Measurements from ENCODE around the gene TM7SF3. TPM values are rescaled to one million over a fixed set of nuclear protein-coding genes. Genes with fewer than 3 reads are reported as not detected.

TM7SF3 gene, protein sequence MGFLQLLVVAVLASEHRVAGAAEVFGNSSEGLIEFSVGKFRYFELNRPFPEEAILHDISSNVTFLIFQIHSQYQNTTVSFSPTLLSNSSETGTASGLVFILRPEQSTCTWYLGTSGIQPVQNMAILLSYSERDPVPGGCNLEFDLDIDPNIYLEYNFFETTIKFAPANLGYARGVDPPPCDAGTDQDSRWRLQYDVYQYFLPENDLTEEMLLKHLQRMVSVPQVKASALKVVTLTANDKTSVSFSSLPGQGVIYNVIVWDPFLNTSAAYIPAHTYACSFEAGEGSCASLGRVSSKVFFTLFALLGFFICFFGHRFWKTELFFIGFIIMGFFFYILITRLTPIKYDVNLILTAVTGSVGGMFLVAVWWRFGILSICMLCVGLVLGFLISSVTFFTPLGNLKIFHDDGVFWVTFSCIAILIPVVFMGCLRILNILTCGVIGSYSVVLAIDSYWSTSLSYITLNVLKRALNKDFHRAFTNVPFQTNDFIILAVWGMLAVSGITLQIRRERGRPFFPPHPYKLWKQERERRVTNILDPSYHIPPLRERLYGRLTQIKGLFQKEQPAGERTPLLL
- total RNA-seq (10 to 100 TPM; 49.7 to 56.1 TPM), polyA plus RNA-seq (100 to 1,000 TPM in 1 of 2 donors, 10 to 100 TPM in 1; 69.6 to 245 TPM)
- long read RNA-seq, donor 1, transcript TM7SF3-201 (12 exons, 2,709 nt), result major isoform, 15 of 43 reads
- long read RNA-seq, donor 1, partial matches to known transcripts, result 7 of 43 reads
- long read RNA-seq, donor 1, other reads (novel, unspliced or antisense), result 20 of 43 reads
- long read RNA-seq, donor 2, transcript TM7SF3-201 (12 exons, 2,709 nt), result major isoform, 12 of 29 reads
- long read RNA-seq, donor 2, partial matches to known transcripts, result 2 of 29 reads
- long read RNA-seq, donor 2, other reads (novel, unspliced or antisense), result 14 of 29 reads

DNA sequence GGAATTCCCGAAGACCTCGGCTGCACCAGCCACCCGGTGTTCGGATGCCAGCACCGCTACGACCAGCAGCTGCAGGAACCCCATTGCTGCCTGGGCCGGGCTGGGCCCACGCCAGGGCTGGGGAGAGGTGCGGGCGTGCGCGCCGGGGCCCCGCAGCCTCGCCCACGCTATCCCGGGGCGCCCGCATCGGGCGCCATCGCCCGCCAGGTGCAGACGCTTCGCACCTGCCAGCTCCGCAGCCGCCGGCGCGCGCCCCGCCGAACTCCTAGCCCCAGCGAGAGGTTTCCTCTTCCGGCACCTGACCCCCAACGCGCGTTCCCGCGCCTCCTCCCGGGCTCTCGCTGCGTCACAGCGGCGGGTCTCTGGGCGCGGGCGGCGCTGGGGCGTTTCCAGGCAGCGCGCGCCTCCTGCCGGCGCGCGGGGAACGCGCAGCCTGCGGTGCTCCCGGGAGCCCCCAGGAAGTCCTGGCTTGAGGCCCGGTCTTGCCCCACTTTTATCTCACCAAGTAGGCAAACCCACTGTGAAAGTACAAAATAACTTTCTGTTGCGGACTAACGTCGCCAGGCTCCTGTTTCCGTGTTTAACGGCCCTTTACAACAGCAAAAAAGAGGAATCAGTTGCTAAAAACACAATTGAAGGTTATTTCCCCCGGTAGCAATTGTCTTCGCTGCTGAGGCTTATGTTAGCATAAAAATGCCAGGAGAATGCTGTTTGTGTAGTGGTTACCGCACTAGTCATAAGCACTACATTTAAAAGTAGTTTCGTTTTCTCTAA, at the start of gene TM7SF3:
Gene TM7SF3 (minus strand): TSS at position 300 of the 774 bp plus-strand sequence. CDS start 216 bp downstream, at position 84.
- H3K4me3 ChIP-seq (ENCODE audit: low read length in 2 of 2), result peak within 1 kb of the TSS; percentile 60 to 80
- DNase-seq (peak; percentile 96 to 97), ATAC-seq (ENCODE audit: low FRiP score) (peak; percentile 97)
- intact Hi-C loops (cut with DNase I), result loop anchor here (5.0 to 10.0 kb wide), 2 partner anchors 77 to 159 kb away; partner anchors contain the start of genes FGFR1OP2 (in 2 of the 2) and INTS13 (in 2 of the 2)
- H3K36me3 ChIP-seq (ENCODE audit: control insufficient read depth in 1 of 2, insufficient read depth in 2 of 2, low read length in 1 of 2), result no peaks in the 10 kb centered on the region
- H3K27me3 ChIP-seq (ENCODE audit: control insufficient read depth in 1 of 2, insufficient read depth in 2 of 2, low read length in 1 of 2), result no peaks in the 10 kb centered on the region
- H3K9me3 ChIP-seq (ENCODE audit: control insufficient read depth, low read length), result no peaks in the 10 kb centered on the region
- peak within 1 kb of the TSS; percentile 59 to 90 for H3K27ac ChIP-seq (ENCODE audit: low read depth in 1 of 2, low read length in 2 of 2)
- 1% methylated on average over 54 to 71 of the region's 71 CpGs for WGBS, 2 donors
- H3K4me1 ChIP-seq (ENCODE audit: control insufficient read depth in 1 of 2, insufficient read depth in 2 of 2, low read length in 2 of 2), result peaks cover 3 to 14% of the 10 kb centered on the region in 2 donors

DNA sequence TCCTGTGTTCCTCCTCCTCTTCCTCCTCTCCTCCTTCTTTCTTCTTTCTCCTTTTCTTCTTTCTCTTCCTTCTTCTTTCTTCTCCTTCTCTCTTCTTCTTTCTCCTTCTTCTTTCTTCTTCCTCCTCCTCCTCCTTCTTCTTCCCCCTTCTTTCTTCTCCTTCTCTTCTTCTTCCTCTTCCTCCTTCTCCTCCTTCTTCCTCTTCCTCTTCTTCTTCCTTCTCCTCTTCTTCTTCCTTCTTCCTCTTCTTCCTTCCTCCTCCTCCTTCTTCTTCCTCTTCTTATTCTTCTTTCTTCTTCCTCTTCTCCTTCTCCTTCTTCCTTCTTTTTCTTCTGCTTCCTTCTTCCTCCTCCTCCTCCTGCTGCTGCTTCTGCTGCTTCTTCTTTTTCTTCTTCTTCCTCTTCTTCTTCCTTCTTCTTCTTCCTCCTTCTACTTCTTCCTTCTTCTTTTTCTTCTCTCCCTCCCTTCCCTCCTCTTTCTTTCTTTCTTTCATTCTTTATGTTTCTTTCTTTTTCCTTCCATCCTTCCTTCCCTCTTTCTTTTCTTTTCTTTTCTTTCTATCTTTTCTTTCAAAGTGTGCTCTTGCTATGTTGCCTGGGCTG, 49.2 kb upstream of the TM7SF3 start:
- H3K36me3 ChIP-seq (ENCODE audit: control insufficient read depth in 1 of 2, insufficient read depth in 2 of 2, low read length in 1 of 2), result no peaks in the 10 kb centered on the region
- H3K9me3 ChIP-seq (ENCODE audit: control insufficient read depth, low read length), result no peaks in the 10 kb centered on the region
- no peaks in the 10 kb centered on the region for H3K27me3 ChIP-seq (ENCODE audit: control insufficient read depth in 1 of 2, insufficient read depth in 2 of 2, low read length in 1 of 2)
- ATAC-seq (ENCODE audit: low FRiP score) (no peak), DNase-seq (no peak)
- intact Hi-C loops (cut with DNase I), result no loop called here
- no peak overlapping the region for H3K27ac ChIP-seq (ENCODE audit: low read depth in 1 of 2, low read length in 2 of 2)
- no peak overlapping the region for H3K4me3 ChIP-seq (ENCODE audit: low read length in 2 of 2)
- no peaks in the 10 kb centered on the region for H3K4me1 ChIP-seq (ENCODE audit: control insufficient read depth in 1 of 2, insufficient read depth in 2 of 2, low read length in 2 of 2)

DNA sequence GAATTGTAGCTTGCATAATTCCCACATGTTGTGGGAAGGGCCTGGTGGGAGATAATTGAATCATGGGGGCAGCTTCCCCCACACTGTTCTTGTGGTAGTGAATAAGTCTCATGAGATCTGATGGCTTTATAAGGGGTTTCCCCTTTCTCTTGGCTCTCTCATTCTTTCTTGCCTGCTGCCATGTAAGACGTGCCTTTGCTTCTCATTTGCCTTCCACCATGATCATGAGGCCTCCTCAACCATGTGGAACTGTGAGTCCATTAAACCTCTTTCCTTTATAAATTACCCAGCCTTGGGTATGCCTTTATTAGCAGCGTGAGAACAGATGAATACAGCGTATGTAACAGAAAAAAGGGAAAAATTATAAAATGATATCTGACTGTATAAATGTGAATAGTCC, 47.1 kb upstream of the TM7SF3 start:
- H3K4me1 ChIP-seq (ENCODE audit: control insufficient read depth in 1 of 2, insufficient read depth in 2 of 2, low read length in 2 of 2), result no peaks in the 10 kb centered on the region
- DNase-seq (no peak), ATAC-seq (ENCODE audit: low FRiP score) (no peak)
- no peaks in the 10 kb centered on the region for H3K9me3 ChIP-seq (ENCODE audit: control insufficient read depth, low read length)
- WGBS, 2 donors, result 90 to 97% methylated on average over 3 of the region's 3 CpGs
- no peak overlapping the region for H3K27ac ChIP-seq (ENCODE audit: low read depth in 1 of 2, low read length in 2 of 2)
- no peaks in the 10 kb centered on the region for H3K36me3 ChIP-seq (ENCODE audit: control insufficient read depth in 1 of 2, insufficient read depth in 2 of 2, low read length in 1 of 2)
- no peak overlapping the region for H3K4me3 ChIP-seq (ENCODE audit: low read length in 2 of 2)
- H3K27me3 ChIP-seq (ENCODE audit: control insufficient read depth in 1 of 2, insufficient read depth in 2 of 2, low read length in 1 of 2), result no peaks in the 10 kb centered on the region
- intact Hi-C loops (cut with DNase I), result no loop called here

DNA sequence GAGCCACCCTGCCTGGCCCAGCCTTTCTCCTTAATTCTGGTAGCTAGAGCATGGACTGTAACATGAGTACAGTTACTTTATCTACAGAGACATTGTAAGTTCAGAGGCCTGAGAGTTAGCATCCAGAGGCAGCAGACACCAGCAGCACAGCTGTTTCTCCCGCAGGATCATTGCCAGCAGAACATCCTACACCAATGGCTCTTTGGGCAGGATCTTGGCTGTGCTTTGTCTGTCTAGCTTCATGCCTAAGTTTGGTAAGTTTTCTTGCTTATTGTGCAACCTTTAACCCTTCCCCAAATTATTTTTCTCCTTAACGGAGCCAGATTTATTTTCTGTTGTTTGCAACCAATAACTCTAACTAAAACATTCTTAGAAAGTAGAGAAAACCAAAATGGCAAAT, 46.6 kb upstream of the TM7SF3 start:
- no peaks in the 10 kb centered on the region for H3K9me3 ChIP-seq (ENCODE audit: control insufficient read depth, low read length)
- 88 to 89% methylated on average over 2 of the region's 2 CpGs for WGBS, 2 donors
- intact Hi-C loops (cut with DNase I), result no loop called here

DNA sequence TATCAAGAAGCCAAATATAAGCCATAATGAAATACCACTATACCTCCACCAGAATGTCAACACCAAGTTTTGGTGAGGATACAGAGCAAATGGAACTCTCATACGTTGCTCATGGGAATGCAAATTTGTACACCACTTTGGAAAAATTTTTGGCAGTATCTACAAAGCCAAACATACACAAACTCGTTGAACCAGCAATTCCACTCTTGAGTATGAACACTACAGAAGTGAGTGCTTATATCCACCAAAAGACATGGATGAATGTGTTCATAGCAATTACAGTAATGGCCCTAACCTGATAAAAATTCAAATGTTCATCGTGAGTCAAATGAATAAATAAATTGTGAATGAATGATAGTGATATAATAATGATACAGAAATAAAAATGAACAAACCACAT, 43.4 kb upstream of the TM7SF3 start:
- intact Hi-C loops (cut with DNase I), result no loop called here
- DNase-seq, result no peak
- Histone ChIP-seq H3K36me3 (ENCODE audit: control insufficient read depth in 1 of 2, insufficient read depth in 2 of 2, low read length in 1 of 2) (no peaks in the 10 kb centered on the region), H3K27me3 (ENCODE audit: control insufficient read depth in 1 of 2, insufficient read depth in 2 of 2, low read length in 1 of 2) (no peaks in the 10 kb centered on the region), H3K4me3 (ENCODE audit: low read length in 2 of 2) (no peak overlapping the region), H3K9me3 (ENCODE audit: control insufficient read depth, low read length) (no peaks in the 10 kb centered on the region), H3K27ac (ENCODE audit: low read depth in 1 of 2, low read length in 2 of 2) (no peak overlapping the region), H3K4me1 (ENCODE audit: control insufficient read depth in 1 of 2, insufficient read depth in 2 of 2, low read length in 2 of 2) (no peaks in the 10 kb centered on the region)
- 86 to 89% methylated on average over 3 of the region's 3 CpGs for WGBS, 2 donors
- ATAC-seq (ENCODE audit: low FRiP score), result no peak

More for the DNA sequence above, 46.6 kb upstream of the TM7SF3 start:
- Histone ChIP-seq H3K27me3 (ENCODE audit: control insufficient read depth in 1 of 2, insufficient read depth in 2 of 2, low read length in 1 of 2) (no peaks in the 10 kb centered on the region), H3K4me1 (ENCODE audit: control insufficient read depth in 1 of 2, insufficient read depth in 2 of 2, low read length in 2 of 2) (no peaks in the 10 kb centered on the region), H3K36me3 (ENCODE audit: control insufficient read depth in 1 of 2, insufficient read depth in 2 of 2, low read length in 1 of 2) (no peaks in the 10 kb centered on the region), H3K27ac (ENCODE audit: low read depth in 1 of 2, low read length in 2 of 2) (no peak overlapping the region), H3K4me3 (ENCODE audit: low read length in 2 of 2) (no peak overlapping the region)
- DNase-seq (no peak), ATAC-seq (ENCODE audit: low FRiP score) (no peak)

DNA sequence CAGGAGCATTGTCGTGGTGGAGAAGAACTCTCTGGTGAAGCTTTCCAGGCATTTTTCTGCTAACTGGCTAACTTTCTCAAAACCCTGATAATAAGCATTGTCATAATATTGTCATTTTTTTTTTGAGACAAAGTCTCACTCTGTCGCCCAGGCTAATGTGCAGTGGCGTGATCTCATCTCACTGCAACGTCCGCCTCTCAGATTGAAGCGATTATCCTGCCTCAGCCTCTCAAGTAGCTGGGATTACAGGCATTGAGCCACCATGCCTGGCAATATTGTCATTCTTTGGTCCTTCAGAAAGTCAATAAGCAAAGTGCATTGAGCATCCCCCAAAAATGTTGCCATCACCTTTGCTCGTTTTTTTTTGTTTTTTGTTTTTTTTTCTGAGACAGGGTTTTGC, 41.8 kb upstream of the TM7SF3 start:
- intact Hi-C loops (cut with DNase I), result no loop called here
- ATAC-seq (ENCODE audit: low FRiP score), result no peak
- 81 to 82% methylated on average over 7 of the region's 7 CpGs for WGBS, 2 donors
- Histone ChIP-seq H3K4me3 (ENCODE audit: low read length in 2 of 2) (no peak overlapping the region), H3K27me3 (ENCODE audit: control insufficient read depth in 1 of 2, insufficient read depth in 2 of 2, low read length in 1 of 2) (no peaks in the 10 kb centered on the region), H3K9me3 (ENCODE audit: control insufficient read depth, low read length) (no peaks in the 10 kb centered on the region), H3K27ac (ENCODE audit: low read depth in 1 of 2, low read length in 2 of 2) (no peak overlapping the region), H3K4me1 (ENCODE audit: control insufficient read depth in 1 of 2, insufficient read depth in 2 of 2, low read length in 2 of 2) (no peaks in the 10 kb centered on the region), H3K36me3 (ENCODE audit: control insufficient read depth in 1 of 2, insufficient read depth in 2 of 2, low read length in 1 of 2) (no peaks in the 10 kb centered on the region)
- DNase-seq, result no peak

DNA sequence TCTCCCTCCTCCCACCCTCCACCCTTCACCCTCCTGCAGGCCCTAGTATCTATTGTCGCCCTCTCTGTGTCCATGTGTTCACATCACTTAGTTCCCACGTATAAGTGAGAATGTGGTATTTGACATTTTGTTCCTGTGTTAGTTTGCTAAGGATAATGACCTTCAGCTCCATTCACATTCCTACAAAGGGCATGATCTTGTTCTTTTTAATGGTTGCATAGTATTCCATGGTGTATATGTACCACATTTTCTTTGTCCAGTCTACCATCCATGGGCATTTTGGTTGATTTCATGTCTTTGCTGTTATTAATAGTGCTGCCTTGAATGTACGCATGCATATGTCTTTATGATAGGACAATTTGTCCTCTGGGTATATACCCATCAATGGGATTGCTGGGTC, 38.6 kb upstream of the TM7SF3 start:
- no peaks in the 10 kb centered on the region for H3K9me3 ChIP-seq (ENCODE audit: control insufficient read depth, low read length)
- H3K36me3 ChIP-seq (ENCODE audit: control insufficient read depth in 1 of 2, insufficient read depth in 2 of 2, low read length in 1 of 2), result no peaks in the 10 kb centered on the region
- DNase-seq (no peak), ATAC-seq (ENCODE audit: low FRiP score) (no peak)
- intact Hi-C loops (cut with DNase I), result no loop called here
- 95 to 99% methylated on average over 3 of the region's 3 CpGs for WGBS, 2 donors
- no peaks in the 10 kb centered on the region for H3K27me3 ChIP-seq (ENCODE audit: control insufficient read depth in 1 of 2, insufficient read depth in 2 of 2, low read length in 1 of 2)
- H3K4me1 ChIP-seq (ENCODE audit: control insufficient read depth in 1 of 2, insufficient read depth in 2 of 2, low read length in 2 of 2), result no peaks in the 10 kb centered on the region
- no peak overlapping the region for H3K4me3 ChIP-seq (ENCODE audit: low read length in 2 of 2)
- H3K27ac ChIP-seq (ENCODE audit: low read depth in 1 of 2, low read length in 2 of 2), result no peak overlapping the region

DNA sequence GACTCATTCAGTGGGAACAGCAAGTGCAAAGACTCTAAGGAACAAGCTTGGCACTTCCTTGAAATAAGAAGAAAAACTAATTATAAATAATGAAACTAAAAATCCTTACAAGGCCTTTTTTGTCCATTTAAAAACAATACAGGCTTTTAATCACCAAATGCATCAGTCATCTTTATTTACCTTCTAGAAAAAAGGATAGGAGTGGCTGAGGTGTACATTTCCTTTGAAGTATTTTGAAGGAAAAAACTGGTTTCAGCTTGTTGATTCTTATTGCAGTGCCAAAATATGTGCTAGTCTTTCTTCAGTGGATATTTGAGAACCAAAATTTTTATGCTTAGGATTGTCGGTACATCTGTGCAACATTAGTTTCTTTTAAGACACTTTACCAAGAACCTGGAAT, 38.0 kb upstream of the TM7SF3 start:
- no peaks in the 10 kb centered on the region for H3K4me1 ChIP-seq (ENCODE audit: control insufficient read depth in 1 of 2, insufficient read depth in 2 of 2, low read length in 2 of 2)
- ATAC-seq (ENCODE audit: low FRiP score), result no peak

More for the DNA sequence above, 38.0 kb upstream of the TM7SF3 start:
- H3K27me3 ChIP-seq (ENCODE audit: control insufficient read depth in 1 of 2, insufficient read depth in 2 of 2, low read length in 1 of 2), result no peaks in the 10 kb centered on the region
- intact Hi-C loops (cut with DNase I), result no loop called here
- H3K9me3 ChIP-seq (ENCODE audit: control insufficient read depth, low read length), result no peaks in the 10 kb centered on the region
- no peak overlapping the region for H3K27ac ChIP-seq (ENCODE audit: low read depth in 1 of 2, low read length in 2 of 2)
- 87 to 88% methylated on average over 1 of the region's 1 CpG for WGBS, 2 donors
- no peak for DNase-seq
- no peaks in the 10 kb centered on the region for H3K36me3 ChIP-seq (ENCODE audit: control insufficient read depth in 1 of 2, insufficient read depth in 2 of 2, low read length in 1 of 2)
- H3K4me3 ChIP-seq (ENCODE audit: low read length in 2 of 2), result no peak overlapping the region

Data from aorta (tissue), 5 donors.